K562 (cell line): Measurements from ENCODE around the gene MAK. TPM values are rescaled to one million over a fixed set of nuclear protein-coding genes. Genes with fewer than 3 reads are reported as not detected.

ENCODE experiments used
- ATAC-seq: fragments of 200-7000 bp; cut with Tn5 transposase; 3 replicates; pipeline ENCODE4 v1.9.1; 2020; ENCODE audit warnings: moderate library complexity
- BruUV-seq: library from RNA; stranded (reverse); fragments of 400-500 nt; replicated peaks from 2 replicates; lab custom pipeline; 2021; lab: Mats Ljungman, UMichigan
- CTCF ChIA-PET: fragments of 300-600 bp; formaldehyde crosslinking; extraction: SDS; loops from one replicate; lab custom pipeline; 2021; ENCODE audit warnings: low intra/inter-chr PET ratio; lab: Yijun Ruan, JAX
- POLR2A ChIA-PET: fragments of 300-600, 350-650 bp; sonication (Branson Sonifier 250); formaldehyde crosslinking; extraction: SDS; loops from one replicate; lab custom pipeline; 2021; ENCODE audit warnings: antibody characterized with exemption, inconsistent platforms; lab: Yijun Ruan, JAX
- DNase-seq, 4 experiments: peaks; one replicate each; pipeline versions ENCODE4 v3.0.0 to v3.0.0-alpha.2; 2011 to 2018; ENCODE audit warnings: low spot score in 3 of 4, mixed read lengths in 3 of 4; ENCODE audit errors: extremely low read depth in 1 of 4
- FAIRE-seq: peaks from 2 replicates; lab custom pipeline; 2011; peaks lifted over from hg19 to GRCh38; lab: Jason Lieb, UNC
- H2AFZ ChIP-seq: 2 replicates; pipeline ENCODE4 v1.6.0; 2011; ENCODE audit warnings: low read depth, low read length, control low read depth, inconsistent platforms
- H3K27ac ChIP-seq: fragments of 200-600 bp; 3 replicates; pipeline ENCODE4 v1.8.0; 2011; ENCODE audit warnings: low read depth, mild to moderate bottlenecking, control low read depth, inconsistent platforms, low read length, moderate library complexity, mixed read lengths; ENCODE audit errors: extremely low read depth
- H3K27me3 ChIP-seq, 2 experiments: fragments of 300-600 bp in 1 of 2; 2 replicates in 1 of 2; 3 replicates in 1 of 2; pipeline versions ENCODE4 v1.6.0 to v1.8.0; 2011; ENCODE audit warnings: inconsistent platforms in 2 of 2, low read length in 2 of 2, mild to moderate bottlenecking in 1 of 2, mixed read lengths in 1 of 2, moderate library complexity in 1 of 2; ENCODE audit not compliant: control insufficient read depth in 2 of 2, insufficient read depth in 2 of 2
- H3K36me3 ChIP-seq: fragments of 300-600 bp; 3 replicates; pipeline ENCODE4 v1.8.0; 2011; ENCODE audit warnings: mild to moderate bottlenecking, low read length, inconsistent platforms; ENCODE audit not compliant: control insufficient read depth, insufficient read depth
- H3K4me1 ChIP-seq, 2 experiments: fragments of 200-600 bp in 1 of 2; replicated peaks in 1 of 2; 2 replicates in 1 of 2; 3 replicates in 1 of 2; pipeline versions ENCODE4 v1.5.1 to v1.8.0; 2011; ENCODE audit warnings: inconsistent platforms in 2 of 2, low read length in 2 of 2, mild to moderate bottlenecking in 1 of 2, mixed read lengths in 1 of 2, moderate library complexity in 1 of 2; ENCODE audit not compliant: control insufficient read depth in 2 of 2, insufficient read depth in 2 of 2
- H3K4me2 ChIP-seq: 2 replicates; pipeline ENCODE4 v1.6.1; 2011; ENCODE audit warnings: low read length, control low read depth, inconsistent platforms, mixed read lengths; ENCODE audit not compliant: insufficient read depth
- H3K4me3 ChIP-seq: fragments of 200-600 bp; sonication (generic), shearing (Covaris generic); 2 replicates; pipeline ENCODE4 v1.5.1; 2016; ENCODE audit warnings: control low read depth, inconsistent platforms
- H3K79me2 ChIP-seq: fragments of 200-600 bp; 3 replicates; pipeline ENCODE4 v1.8.0; 2011; ENCODE audit warnings: low read length, inconsistent platforms; ENCODE audit not compliant: control insufficient read depth, insufficient read depth
- H3K9ac ChIP-seq, 2 experiments: 2 replicates each; pipeline versions ENCODE4 v1.6.0 to v1.6.1; 2011; ENCODE audit warnings: low read depth in 2 of 2, low read length in 2 of 2, control low read depth in 1 of 2, inconsistent platforms in 1 of 2, mild to moderate bottlenecking in 1 of 2, mixed read lengths in 1 of 2; ENCODE audit not compliant: insufficient read depth in 1 of 2
- H3K9me1 ChIP-seq: one replicate; pipeline ENCODE4 v1.6.0; 2011; ENCODE audit warnings: inconsistent platforms, mild to moderate bottlenecking, low read length, moderate library complexity; ENCODE audit not compliant: control insufficient read depth, insufficient read depth
- H3K9me3 ChIP-seq: replicated peaks from 2 replicates; pipeline ENCODE4 v1.5.1; 2011; ENCODE audit warnings: low read depth, low read length, inconsistent platforms; ENCODE audit not compliant: control insufficient read depth, insufficient read depth
- H4K20me1 ChIP-seq: replicated peaks from 2 replicates; pipeline ENCODE4 v1.6.1; 2011; ENCODE audit warnings: low read length, inconsistent platforms, mixed read lengths; ENCODE audit not compliant: control insufficient read depth, insufficient read depth
- ARNT ChIP-seq, 2 experiments: fragments of 450-650 bp; IDR thresholded peaks; 2 replicates each; pipeline ENCODE4 v1.6.1; 2016; ENCODE audit warnings: mild to moderate bottlenecking in 1 of 2
- EP300 ChIP-seq: IDR thresholded peaks from 2 replicates; pipeline ENCODE4 v1.6.1; 2012; ENCODE audit warnings: low read length, improper control_type of control experiment
- MTA1 ChIP-seq: fragments of 450-650 bp; IDR thresholded peaks from 2 replicates; pipeline ENCODE4 v1.6.1; 2017; ENCODE audit warnings: borderline replicate concordance
- NFIC ChIP-seq: fragments of 450-650 bp; IDR thresholded peaks from 2 replicates; pipeline ENCODE4 v1.6.1; 2017; ENCODE audit warnings: mild to moderate bottlenecking, inconsistent platforms
- NR4A1 ChIP-seq, 2 experiments: fragments of 250-450 bp in 1 of 2; fragments of 450-650 bp in 1 of 2; sonication (Bioruptor Pico) in 1 of 2; IDR thresholded peaks; 2 replicates each; pipeline versions ENCODE4 v1.4.0 to v1.6.1; 2016 to 2020; ENCODE audit warnings: mild to moderate bottlenecking in 2 of 2, missing compliant biosample characterization in 1 of 2, missing genetic modification characterization in 1 of 2, moderate library complexity in 1 of 2
- RCOR1 ChIP-seq, 2 experiments: IDR thresholded peaks; 2 replicates each; pipeline ENCODE4 v1.6.1; 2012; ENCODE audit warnings: low read depth in 2 of 2, low read length in 2 of 2, borderline replicate concordance in 1 of 2, improper control_type of control experiment in 1 of 2
- SMARCA4 ChIP-seq: fragments of 450-650 bp; IDR thresholded peaks from 2 replicates; pipeline ENCODE4 v1.6.1; 2016
- STAT5A ChIP-seq: IDR thresholded peaks from 2 replicates; pipeline ENCODE4 v1.6.1; 2012; ENCODE audit warnings: low read length, inconsistent platforms, borderline replicate concordance
- TAL1 ChIP-seq: fragments of 450-650 bp; IDR thresholded peaks from 2 replicates; pipeline ENCODE4 v1.6.1; 2016; ENCODE audit warnings: mild to moderate bottlenecking
- TBL1XR1 ChIP-seq, 2 experiments: IDR thresholded peaks; 2 replicates each; pipeline ENCODE4 v1.6.1; 2012; ENCODE audit warnings: improper control_type of control experiment in 2 of 2, low read length in 2 of 2, mild to moderate bottlenecking in 1 of 2
- TCF3 ChIP-seq: sonication (generic); formaldehyde crosslinking; IDR thresholded peaks from 2 replicates; pipeline ENCODE4 v1.4.0; 2020; ENCODE audit warnings: mild to moderate bottlenecking, missing genetic modification reagents
- TEAD4 ChIP-seq, 2 experiments: sonication (generic) in 1 of 2; formaldehyde crosslinking in 1 of 2; IDR thresholded peaks; 2 replicates each; pipeline versions ENCODE4 v1.6.1 to v1.8.0; 2012 to 2022; ENCODE audit warnings: borderline replicate concordance in 1 of 2, inconsistent platforms in 1 of 2, low read length in 1 of 2, mild to moderate bottlenecking in 1 of 2, missing genetic modification reagents in 1 of 2
- WGBS: fragments of 100-300 bp; shearing (Covaris generic); methylation state at CpG from one replicate; pipeline ENCODE4 v1.1.6; 2016; ENCODE audit warnings: low coverage, mixed read lengths; ENCODE audit not compliant: insufficient coverage; ENCODE audit errors: missing lambda C conversion rate; 5-methylcytosine and 5-hydroxymethylcytosine counted together
- in situ Hi-C: fragments of 300-500 bp; cut with MboI; formaldehyde crosslinking; loops from 4 replicates; pipeline ENCODE4 v1.15.0; 2018; ENCODE audit warnings: inconsistent platforms, mixed read lengths
- intact Hi-C: fragments of 100-400 bp; cut with micrococcal nuclease; formaldehyde crosslinking; loops from 2 replicates; pipeline ENCODE4 v1.14.2; 2022
- polyA plus RNA-seq, 8 experiments: library from polyadenylated mRNA; depleted of rRNA in 4 of 8; stranded (reverse) in 5 of 8; unstranded in 3 of 8; fragments of >200 nt; fragmentation: Nextera tagmentation in 2 of 8; fragmentation: Illumina TruSeq in 1 of 8; extraction: Ambion mirVana in 2 of 8; extraction: Trizol in 1 of 8; gene quantifications; 2 replicates each; pipeline versions ENCODE4 v1.2.1 to v1.2.3, GENCODE V29; 2011 to 2014; ENCODE audit warnings: inconsistent platforms in 1 of 8, missing spikeins in 1 of 8
- total RNA-seq, 7 experiments: library from RNA; depleted of rRNA in 6 of 7; stranded (reverse); fragments of >200 nt in 6 of 7; fragmentation: Illumina TruSeq in 2 of 7; extraction: Trizol in 2 of 7; gene quantifications; 2 replicates each; pipeline versions ENCODE4 v1.2.1 to v1.2.3, GENCODE V29; 2011 to 2021; ENCODE audit warnings: low replicate concordance in 1 of 7
- TF ChIP-seq, protein P1 (sequence below): fragments of 200-400 bp; formaldehyde crosslinking; IDR thresholded peaks from 2 replicates; pipeline ENCODE4 v1.6.1; 2017; ENCODE audit warnings: mild to moderate bottlenecking, low read depth, low read length, moderate library complexity
- TF ChIP-seq, protein P2 (sequence below): sonication (generic); formaldehyde crosslinking; IDR thresholded peaks from 2 replicates; pipeline ENCODE4 v1.8.0; 2022; ENCODE audit warnings: mild to moderate bottlenecking, missing genetic modification reagents
- TF ChIP-seq, protein P3 (sequence below), 3 experiments: IDR thresholded peaks in 2 of 3; conservative IDR thresholded peaks in 1 of 3; 2 replicates each; pipeline ENCODE4 v1.5.1; 2011 to 2012; ENCODE audit warnings: low read length in 3 of 3, mild to moderate bottlenecking in 3 of 3, control low read depth in 2 of 3, improper control_type of control experiment in 1 of 3, inconsistent platforms in 1 of 3, low read depth in 1 of 3, mixed read lengths in 1 of 3, moderate library complexity in 1 of 3; ENCODE audit not compliant: insufficient read depth in 2 of 3

Gene MAK
- total and polyA plus RNA-seq, 9 of the 15 experiments (the other 6 are each of a cell fraction or from before 2014, with no cell fraction given), result 0.25 to 1.1 (median 0.53) TPM

DNA sequence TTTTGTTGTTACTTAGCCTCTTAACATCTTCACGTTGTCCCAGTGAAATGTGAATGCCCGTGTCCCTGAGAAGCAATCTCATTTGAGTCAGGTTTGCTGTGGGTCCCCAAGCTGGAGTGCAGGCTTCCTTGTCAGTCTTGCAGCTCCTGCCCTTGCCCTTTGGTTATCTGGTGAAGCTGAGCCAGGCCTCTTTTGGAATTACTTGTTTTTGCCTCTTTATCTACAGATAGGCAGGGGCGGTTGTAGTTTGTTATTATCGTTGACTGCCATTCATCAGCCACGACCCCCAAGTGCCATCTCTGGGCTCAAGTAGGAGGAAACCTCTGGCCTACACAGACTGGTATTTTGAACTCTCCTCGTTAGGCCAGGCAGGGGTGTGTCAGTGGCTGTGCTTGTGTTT lies 113.3 kb downstream of the MAK start:
- FAIRE-seq, result peak; percentile 94
- POLR2A ChIA-PET, result interaction anchor here (0.5 to 4.0 kb wide), 6 partner anchors 11 to 1490 kb away, joined by 3 to 48 read pairs (median 4); no protein-coding TSS in a partner anchor
- peak; percentile 88 for TF ChIP-seq TEAD4 (IDR thresholded peaks at IDR 0.05; ENCODE audit: low read length)
- TF ChIP-seq TEAD4 (CRISPR knock-in tag; IDR thresholded peaks at IDR 0.05; ENCODE audit: borderline replicate concordance), result no peak
- TF ChIP-seq EP300, result peak; percentile 84; the same call in 1 of the 2 replicates
- TF ChIP-seq MTA1, result no peak
- peak in 1 of 2 experiments; percentile 47; a peak in 1 of 4 replicates for TF ChIP-seq RCOR1 (IDR thresholded peaks at IDR 0.05; ENCODE audit: borderline replicate concordance in 1 of 2, low read depth in 2 of 2, low read length in 2 of 2)
- TF ChIP-seq TAL1, result peak; percentile 75; the same call in 1 of the 2 replicates
- TF ChIP-seq, protein P1, sequence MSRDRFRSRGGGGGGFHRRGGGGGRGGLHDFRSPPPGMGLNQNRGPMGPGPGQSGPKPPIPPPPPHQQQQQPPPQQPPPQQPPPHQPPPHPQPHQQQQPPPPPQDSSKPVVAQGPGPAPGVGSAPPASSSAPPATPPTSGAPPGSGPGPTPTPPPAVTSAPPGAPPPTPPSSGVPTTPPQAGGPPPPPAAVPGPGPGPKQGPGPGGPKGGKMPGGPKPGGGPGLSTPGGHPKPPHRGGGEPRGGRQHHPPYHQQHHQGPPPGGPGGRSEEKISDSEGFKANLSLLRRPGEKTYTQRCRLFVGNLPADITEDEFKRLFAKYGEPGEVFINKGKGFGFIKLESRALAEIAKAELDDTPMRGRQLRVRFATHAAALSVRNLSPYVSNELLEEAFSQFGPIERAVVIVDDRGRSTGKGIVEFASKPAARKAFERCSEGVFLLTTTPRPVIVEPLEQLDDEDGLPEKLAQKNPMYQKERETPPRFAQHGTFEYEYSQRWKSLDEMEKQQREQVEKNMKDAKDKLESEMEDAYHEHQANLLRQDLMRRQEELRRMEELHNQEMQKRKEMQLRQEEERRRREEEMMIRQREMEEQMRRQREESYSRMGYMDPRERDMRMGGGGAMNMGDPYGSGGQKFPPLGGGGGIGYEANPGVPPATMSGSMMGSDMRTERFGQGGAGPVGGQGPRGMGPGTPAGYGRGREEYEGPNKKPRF, result no peak
- TF ChIP-seq ARNT (IDR thresholded peaks at IDR 0.05), result no peak
- peak; percentile 69; the same call in 1 of the 2 replicates for TF ChIP-seq STAT5A
- TF ChIP-seq SMARCA4, result peak; percentile 42; the same call in 1 of the 2 replicates
- TF ChIP-seq, protein P2, sequence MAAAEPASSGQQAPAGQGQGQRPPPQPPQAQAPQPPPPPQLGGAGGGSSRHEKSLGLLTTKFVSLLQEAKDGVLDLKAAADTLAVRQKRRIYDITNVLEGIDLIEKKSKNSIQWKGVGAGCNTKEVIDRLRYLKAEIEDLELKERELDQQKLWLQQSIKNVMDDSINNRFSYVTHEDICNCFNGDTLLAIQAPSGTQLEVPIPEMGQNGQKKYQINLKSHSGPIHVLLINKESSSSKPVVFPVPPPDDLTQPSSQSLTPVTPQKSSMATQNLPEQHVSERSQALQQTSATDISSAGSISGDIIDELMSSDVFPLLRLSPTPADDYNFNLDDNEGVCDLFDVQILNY (CRISPR knock-in tag), result no peak
- peak; percentile 75 for TF ChIP-seq NFIC
- TF ChIP-seq TCF3 (CRISPR knock-in tag), result peak; percentile 80
- peak in 1 of 2 experiments; percentile 14; a peak in 1 of 4 replicates for TF ChIP-seq TBL1XR1 (IDR thresholded peaks at IDR 0.05; ENCODE audit: low read length in 2 of 2)
- 0 out of 2 replicates have a peak, but pooled peaks have one; percentile 17 for TF ChIP-seq NR4A1 (CRISPR knock-in tag; IDR thresholded peaks at IDR 0.05)
- no peak for TF ChIP-seq NR4A1 (tag; IDR thresholded peaks at IDR 0.05)
- TF ChIP-seq, protein P3, sequence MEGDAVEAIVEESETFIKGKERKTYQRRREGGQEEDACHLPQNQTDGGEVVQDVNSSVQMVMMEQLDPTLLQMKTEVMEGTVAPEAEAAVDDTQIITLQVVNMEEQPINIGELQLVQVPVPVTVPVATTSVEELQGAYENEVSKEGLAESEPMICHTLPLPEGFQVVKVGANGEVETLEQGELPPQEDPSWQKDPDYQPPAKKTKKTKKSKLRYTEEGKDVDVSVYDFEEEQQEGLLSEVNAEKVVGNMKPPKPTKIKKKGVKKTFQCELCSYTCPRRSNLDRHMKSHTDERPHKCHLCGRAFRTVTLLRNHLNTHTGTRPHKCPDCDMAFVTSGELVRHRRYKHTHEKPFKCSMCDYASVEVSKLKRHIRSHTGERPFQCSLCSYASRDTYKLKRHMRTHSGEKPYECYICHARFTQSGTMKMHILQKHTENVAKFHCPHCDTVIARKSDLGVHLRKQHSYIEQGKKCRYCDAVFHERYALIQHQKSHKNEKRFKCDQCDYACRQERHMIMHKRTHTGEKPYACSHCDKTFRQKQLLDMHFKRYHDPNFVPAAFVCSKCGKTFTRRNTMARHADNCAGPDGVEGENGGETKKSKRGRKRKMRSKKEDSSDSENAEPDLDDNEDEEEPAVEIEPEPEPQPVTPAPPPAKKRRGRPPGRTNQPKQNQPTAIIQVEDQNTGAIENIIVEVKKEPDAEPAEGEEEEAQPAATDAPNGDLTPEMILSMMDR (IDR thresholded peaks at IDR 0.05 in 2 of 3, conservative IDR thresholded peaks at IDR 0.05 in 1 of 3; ENCODE audit: insufficient read depth in 2 of 3, low read depth in 1 of 3, low read length in 3 of 3), result 0 out of 6 replicates have a peak, but pooled peaks of 1 of the 3 experiments have one; percentile 6

More for the DNA sequence above, 113.3 kb downstream of the MAK start:
- ATAC-seq (peak; percentile 1; the same call in 1 of the 3 replicates), DNase-seq (peak in 3 of 4 experiments; percentile 21 to 88 (median 65))
- Histone ChIP-seq H3K4me3 (peak overlapping the region; percentile 64), H3K9ac (peak overlapping the region; percentile 85 to 92; a peak in 3 of 4 replicates), H3K27ac (peak overlapping the region; percentile 88), H3K79me2 (peaks cover 49% of the 10 kb centered on the region), H3K9me1 (no peaks in the 10 kb centered on the region), H3K36me3 (peaks cover 50% of the 10 kb centered on the region), H3K27me3 (no peaks in the 10 kb centered on the region), H3K9me3 (peaks cover 6% of the 10 kb centered on the region), H4K20me1 (no peaks in the 10 kb centered on the region), H2AFZ (no peak overlapping the region), H3K4me1 (peaks cover 46 to 51% of the 10 kb centered on the region in 2 experiments), H3K4me2 (peak overlapping the region; percentile 79)
- CTCF ChIA-PET, result interaction anchor here (0.6 kb wide), 1 partner anchor 23 kb away, joined by 3 read pairs; the partner anchor contains the start of gene TMEM14B
- 2% methylated on average over 6 of the region's 6 CpGs for WGBS
- in situ Hi-C loops (no loop called here), intact Hi-C loops (no loop called here)
- BruUV-seq, result no TSS peak
